ENCODE data around the gene E4F1.

GRCh38 chr16:2232094-2232990 is 9.0 kb downstream of the E4F1 start:
- no peak for TF ChIP-seq CTCF (IDR thresholded peaks at IDR 0.05; ENCODE audit: poor library complexity)
- no peak for TF ChIP-seq EZH2 (IDR thresholded peaks at IDR 0.05; ENCODE audit: borderline replicate concordance)
